NCI-H2029 treated with DMSO at 0.1 percent for 48 hours (cell line): Measurements from ENCODE around the gene PSENEN.

Source experiments
- DNase-seq: peaks from one replicate; lab custom pipeline; 2025; lab: John Stamatoyannopoulos, UW

Gene PSENEN

GRCh38 chr19:35773020-35773806 is 27.8 kb downstream of the PSENEN start:
- no peak for DNase-seq

- no peak for DNase-seq
These were observed 29.0 kb downstream of the PSENEN start for GRCh38 chr19:35774274-35775045.

DNA sequence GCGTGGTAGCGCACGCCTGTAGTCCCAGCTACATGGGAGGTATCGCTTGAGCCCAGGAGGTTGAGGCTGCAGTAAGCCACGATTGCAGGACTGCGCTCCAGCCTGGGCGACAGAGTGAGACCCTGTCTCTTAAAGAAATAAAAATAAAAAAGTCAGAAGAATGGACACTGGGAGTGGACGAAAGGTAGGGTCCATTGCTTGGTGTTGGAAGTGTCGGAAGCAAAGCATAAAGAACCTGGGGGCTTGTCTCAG is 29.5 kb downstream of the PSENEN start:
- no peak for DNase-seq

DNA sequence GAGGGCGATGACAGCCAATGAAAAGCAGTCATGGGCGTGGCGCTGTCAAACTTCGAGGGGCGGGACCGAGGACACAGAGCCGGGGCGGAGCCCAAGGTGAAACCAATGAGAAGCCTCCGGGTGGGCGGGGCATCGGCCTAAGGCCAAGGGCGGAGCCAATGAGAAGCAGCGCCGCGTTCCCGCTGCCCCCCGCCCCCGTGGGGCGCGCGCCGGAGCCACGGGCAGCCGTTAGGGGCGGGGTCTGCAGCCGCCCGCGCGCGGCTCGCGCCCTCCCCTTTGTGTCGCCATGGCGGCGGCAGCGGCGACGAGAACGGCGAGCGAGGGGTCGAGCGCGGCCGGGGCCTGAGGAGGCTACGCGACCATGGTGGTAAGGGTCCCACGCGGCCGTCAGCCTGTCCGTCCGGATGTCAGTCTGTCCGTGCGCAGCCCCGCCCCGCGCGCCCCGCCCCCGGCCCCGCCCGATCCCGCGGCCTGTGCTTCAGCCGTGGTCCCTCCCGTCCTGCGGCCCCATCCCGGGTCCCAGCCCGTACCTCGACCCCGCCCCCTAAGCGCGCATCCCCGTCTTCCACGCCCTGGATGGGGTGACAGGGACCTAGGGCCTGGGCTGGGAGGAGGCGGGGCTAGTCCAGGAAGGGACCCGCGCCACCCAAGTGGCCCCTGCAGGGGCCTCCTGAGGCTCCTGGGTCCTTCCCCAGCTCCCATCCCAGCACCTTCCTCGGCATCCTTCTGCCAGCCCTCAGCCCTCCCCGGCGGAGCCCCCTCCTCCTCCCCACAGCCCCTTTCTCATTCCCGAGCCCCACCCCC is 30.0 kb downstream of the PSENEN start, which contains the start of gene ARHGAP33:
TSS of gene ARHGAP33 (plus strand) at position 267 of the 804 bp plus-strand sequence. CDS start at position 362, 95 bp downstream.
- DNase-seq = peak; percentile 90

GRCh38 chr19:35776102-35776788 is 30.8 kb downstream of the PSENEN start:
- DNase-seq = no peak

- no peak for DNase-seq
These were observed 31.8 kb downstream of the PSENEN start for GRCh38 chr19:35777086-35777841.

GRCh38 chr19:35777961-35778360 is 32.5 kb downstream of the PSENEN start:
- DNase-seq = no peak

- DNase-seq = no peak
These were observed 33.6 kb downstream of the PSENEN start for GRCh38 chr19:35779033-35779432.

DNA sequence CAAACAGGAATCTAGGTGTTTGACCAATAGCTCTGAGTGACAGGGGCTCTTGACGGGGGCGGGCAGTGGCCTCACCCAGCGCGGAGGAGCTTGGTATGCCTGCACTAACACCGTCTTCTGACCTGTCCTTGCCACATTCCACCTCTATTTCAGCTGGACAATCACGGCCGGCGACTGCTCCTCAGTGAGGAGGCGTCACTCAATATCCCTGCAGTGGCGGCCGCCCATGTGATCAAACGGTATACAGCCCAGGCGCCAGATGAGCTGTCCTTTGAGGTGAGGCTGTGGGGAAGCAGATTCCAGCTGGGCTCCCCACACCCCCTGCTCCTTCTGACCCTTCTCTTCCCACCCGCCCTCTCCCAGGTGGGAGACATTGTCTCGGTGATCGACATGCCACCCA is 34.6 kb downstream of the PSENEN start:
- DNase-seq = no peak

GRCh38 chr19:35780717-35781116 is 35.3 kb downstream of the PSENEN start:
- DNase-seq = no peak

GRCh38 chr19:35781650-35782049 is 36.2 kb downstream of the PSENEN start:
- DNase-seq = no peak

- no peak for DNase-seq
These were observed 37.1 kb downstream of the PSENEN start for GRCh38 chr19:35782589-35782988.

GRCh38 chr19:35783469-35784434 is 38.3 kb downstream of the PSENEN start:
- no peak for DNase-seq

- DNase-seq = no peak
These were observed 39.3 kb downstream of the PSENEN start for GRCh38 chr19:35784503-35785338.

- DNase-seq = no peak
These were observed 39.8 kb downstream of the PSENEN start for GRCh38 chr19:35785339-35785627.

GRCh38 chr19:35786299-35787160 is 41.1 kb downstream of the PSENEN start:
- no peak for DNase-seq

DNA sequence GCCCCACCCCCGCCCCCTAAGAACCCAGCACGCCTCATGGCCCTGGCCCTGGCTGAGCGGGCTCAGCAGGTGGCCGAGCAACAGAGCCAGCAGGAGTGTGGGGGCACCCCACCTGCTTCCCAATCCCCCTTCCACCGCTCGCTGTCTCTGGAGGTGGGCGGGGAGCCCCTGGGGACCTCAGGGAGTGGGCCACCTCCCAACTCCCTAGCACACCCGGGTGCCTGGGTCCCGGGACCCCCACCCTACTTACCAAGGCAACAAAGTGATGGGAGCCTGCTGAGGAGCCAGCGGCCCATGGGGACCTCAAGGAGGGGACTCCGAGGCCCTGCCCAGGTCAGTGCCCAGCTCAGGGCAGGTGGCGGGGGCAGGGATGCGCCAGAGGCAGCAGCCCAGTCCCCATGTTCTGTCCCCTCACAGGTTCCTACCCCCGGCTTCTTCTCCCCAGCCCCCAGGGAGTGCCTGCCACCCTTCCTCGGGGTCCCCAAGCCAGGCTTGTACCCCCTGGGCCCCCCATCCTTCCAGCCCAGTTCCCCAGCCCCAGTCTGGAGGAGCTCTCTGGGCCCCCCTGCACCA is 41.9 kb downstream of the PSENEN start:
- no peak for DNase-seq
